IPS-20b (cell line): ENCODE results near the gene EDN2.

Experiments
- H3K27ac ChIP-seq: one replicate; pipeline ENCODE4 v1.5.1; 2013; ENCODE audit warnings: low read length
- H3K27me3 ChIP-seq: 2 replicates; pipeline ENCODE4 v1.6.1; 2013; ENCODE audit warnings: mild to moderate bottlenecking, low read length, inconsistent platforms; ENCODE audit not compliant: insufficient read depth
- H3K36me3 ChIP-seq: 2 replicates; pipeline ENCODE4 v1.6.1; 2013; ENCODE audit warnings: low read depth, mild to moderate bottlenecking, inconsistent platforms, low read length, moderate library complexity; ENCODE audit not compliant: insufficient read depth
- H3K4me1 ChIP-seq: 2 replicates; pipeline ENCODE4 v1.6.1; 2013; ENCODE audit warnings: mild to moderate bottlenecking, control low read depth, inconsistent platforms, low read length, moderate library complexity; ENCODE audit not compliant: insufficient read depth
- H3K4me3 ChIP-seq: 2 replicates; pipeline ENCODE4 v1.5.1; 2013; ENCODE audit warnings: mild to moderate bottlenecking, low read length, inconsistent platforms
- H3K9ac ChIP-seq: 2 replicates; pipeline ENCODE4 v1.6.1; 2013; ENCODE audit warnings: low read depth, mild to moderate bottlenecking, inconsistent platforms, low read length, moderate library complexity
- H3K9me3 ChIP-seq: 2 replicates; pipeline ENCODE4 v1.6.1; 2013; ENCODE audit warnings: mild to moderate bottlenecking, low read depth, low read length, inconsistent platforms; ENCODE audit not compliant: insufficient read depth

EDN2 gene

GRCh38 chr1:41504114-41505035 lies 19.9 kb upstream of the EDN2 start:
- no peaks in the 10 kb centered on the region for H3K9me3 ChIP-seq
- no peak overlapping the region for H3K27ac ChIP-seq
- no peaks in the 10 kb centered on the region for H3K36me3 ChIP-seq
- H3K9ac ChIP-seq: no peak overlapping the region
- H3K27me3 ChIP-seq: no peaks in the 10 kb centered on the region
- no peaks in the 10 kb centered on the region for H3K4me1 ChIP-seq
- H3K4me3 ChIP-seq: no peak overlapping the region

- H3K4me1 ChIP-seq: no peaks in the 10 kb centered on the region
- no peaks in the 10 kb centered on the region for H3K27me3 ChIP-seq
- no peaks in the 10 kb centered on the region for H3K9me3 ChIP-seq
- H3K27ac ChIP-seq: no peak overlapping the region
- no peaks in the 10 kb centered on the region for H3K36me3 ChIP-seq
- H3K9ac ChIP-seq: no peak overlapping the region
- no peak overlapping the region for H3K4me3 ChIP-seq
Observed at GRCh38 chr1:41503538-41504113, 19.1 kb upstream of the EDN2 start.

- H3K27ac ChIP-seq: no peak overlapping the region
Observed at GRCh38 chr1:41502912-41503311, 18.4 kb upstream of the EDN2 start.

GRCh38 chr1:41501581-41501980 lies 17.1 kb upstream of the EDN2 start:
- Histone ChIP-seq H3K9ac (no peak overlapping the region), H3K27ac (no peak overlapping the region), H3K27me3 (peaks cover 8% of the 10 kb centered on the region), H3K4me1 (peaks cover 8% of the 10 kb centered on the region), H3K36me3 (no peaks in the 10 kb centered on the region), H3K4me3 (no peak overlapping the region), H3K9me3 (no peaks in the 10 kb centered on the region)

More at GRCh38 chr1:41502912-41503311, 18.4 kb upstream of the EDN2 start:
- no peaks in the 10 kb centered on the region for H3K27me3 ChIP-seq
- H3K4me3 ChIP-seq: no peak overlapping the region
- H3K36me3 ChIP-seq: no peaks in the 10 kb centered on the region
- H3K9ac ChIP-seq: no peak overlapping the region
- H3K9me3 ChIP-seq: no peaks in the 10 kb centered on the region
- H3K4me1 ChIP-seq: no peaks in the 10 kb centered on the region

- Histone ChIP-seq H3K4me1 (peaks cover 9% of the 10 kb centered on the region), H3K9ac (no peak overlapping the region), H3K4me3 (no peak overlapping the region), H3K27ac (no peak overlapping the region), H3K9me3 (no peaks in the 10 kb centered on the region), H3K36me3 (no peaks in the 10 kb centered on the region), H3K27me3 (peaks cover 10% of the 10 kb centered on the region)
Observed at GRCh38 chr1:41500781-41501518, 16.5 kb upstream of the EDN2 start.

DNA sequence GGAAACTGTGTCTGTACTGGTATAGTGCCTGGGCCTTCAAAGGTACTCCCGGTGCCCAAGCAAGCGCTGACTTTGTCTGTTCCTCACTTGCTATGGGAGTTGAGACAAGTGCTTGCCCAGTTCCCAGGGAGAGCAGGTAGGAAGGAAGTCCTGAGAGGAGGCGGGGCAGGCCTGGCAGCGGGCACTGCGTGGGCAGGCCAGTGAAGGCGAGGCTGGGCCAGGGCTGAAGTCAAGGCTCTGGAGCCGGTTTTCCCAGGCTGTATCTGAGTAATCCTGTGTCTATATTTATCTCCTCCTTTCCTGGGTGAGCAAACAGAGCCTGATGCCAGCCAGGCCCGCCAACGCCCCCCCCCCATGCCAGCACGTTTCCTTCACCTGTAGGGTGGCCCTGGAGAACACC lies 15.9 kb upstream of the EDN2 start:
- Histone ChIP-seq H3K27me3 (peaks cover 16% of the 10 kb centered on the region), H3K36me3 (no peaks in the 10 kb centered on the region), H3K27ac (no peak overlapping the region), H3K4me1 (peaks cover 13% of the 10 kb centered on the region), H3K4me3 (no peak overlapping the region), H3K9me3 (no peaks in the 10 kb centered on the region), H3K9ac (no peak overlapping the region)

DNA sequence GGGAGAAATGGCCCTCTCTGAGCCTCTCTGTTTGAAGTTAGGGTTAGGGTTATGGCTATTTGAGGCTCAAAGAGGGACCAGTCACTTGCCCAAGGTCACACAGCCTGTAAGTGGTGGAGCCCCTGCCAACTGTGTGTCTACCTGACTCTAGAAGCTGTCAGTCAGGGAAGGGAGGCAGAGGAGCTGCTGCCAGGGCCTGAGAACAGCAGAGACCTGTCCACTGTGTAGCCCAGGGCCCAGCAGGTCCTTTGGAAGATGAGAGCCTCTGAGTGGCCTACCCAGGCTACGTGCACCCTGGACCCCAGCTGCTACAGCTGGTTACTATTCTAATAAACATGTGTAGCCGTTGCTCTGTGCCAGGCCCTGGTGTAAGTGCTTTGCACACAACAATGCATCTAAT lies 15.1 kb upstream of the EDN2 start:
- no peak overlapping the region for H3K4me3 ChIP-seq
- no peaks in the 10 kb centered on the region for H3K36me3 ChIP-seq
- H3K27me3 ChIP-seq: peaks cover 19% of the 10 kb centered on the region
- peaks cover 17% of the 10 kb centered on the region for H3K4me1 ChIP-seq
- no peaks in the 10 kb centered on the region for H3K9me3 ChIP-seq
- no peak overlapping the region for H3K9ac ChIP-seq
- no peak overlapping the region for H3K27ac ChIP-seq

- Histone ChIP-seq H3K4me3 (no peak overlapping the region), H3K9ac (no peak overlapping the region), H3K4me1 (peaks cover 17% of the 10 kb centered on the region), H3K27me3 (peaks cover 19% of the 10 kb centered on the region), H3K9me3 (no peaks in the 10 kb centered on the region), H3K36me3 (no peaks in the 10 kb centered on the region), H3K27ac (no peak overlapping the region)
Observed at GRCh38 chr1:41498804-41499203, 14.3 kb upstream of the EDN2 start.

- no peaks in the 10 kb centered on the region for H3K36me3 ChIP-seq
- no peak overlapping the region for H3K9ac ChIP-seq
- H3K4me3 ChIP-seq: no peak overlapping the region
- peaks cover 19% of the 10 kb centered on the region for H3K27me3 ChIP-seq
- no peak overlapping the region for H3K27ac ChIP-seq
- no peaks in the 10 kb centered on the region for H3K9me3 ChIP-seq
- H3K4me1 ChIP-seq: peaks cover 17% of the 10 kb centered on the region
Observed at GRCh38 chr1:41498391-41498790, 13.9 kb upstream of the EDN2 start.

DNA sequence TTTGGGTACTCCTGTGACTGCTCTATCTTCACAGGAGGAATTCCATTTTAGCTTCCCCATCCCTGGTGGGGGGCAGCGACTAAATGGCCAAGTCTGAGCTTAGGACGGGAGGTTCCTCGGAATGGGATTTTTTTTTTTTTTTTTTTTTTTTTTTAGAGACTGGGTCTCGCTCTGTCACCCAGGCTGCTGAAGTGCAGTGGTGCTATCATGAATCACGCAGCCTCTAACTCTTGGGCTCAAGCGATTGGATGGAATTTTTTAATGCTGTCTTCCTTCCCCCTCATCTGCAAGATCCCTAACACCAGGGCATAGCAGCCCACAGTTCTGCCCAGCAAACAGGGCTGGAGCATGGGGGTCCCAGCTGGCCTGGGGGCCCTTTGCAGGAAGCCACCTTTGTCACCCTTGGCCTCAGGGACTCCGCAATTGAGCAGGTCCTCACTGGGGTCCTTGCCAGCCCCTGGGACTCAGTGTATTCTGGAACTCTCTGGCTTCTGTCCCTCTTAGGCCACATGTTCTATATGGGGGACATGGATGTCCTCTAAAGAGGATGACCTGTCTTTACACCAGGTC lies 13.1 kb upstream of the EDN2 start:
- Histone ChIP-seq H3K4me1 (peaks cover 17% of the 10 kb centered on the region), H3K4me3 (no peak overlapping the region), H3K27ac (no peak overlapping the region), H3K27me3 (peaks cover 19% of the 10 kb centered on the region), H3K9me3 (no peaks in the 10 kb centered on the region), H3K9ac (no peak overlapping the region), H3K36me3 (no peaks in the 10 kb centered on the region)

DNA sequence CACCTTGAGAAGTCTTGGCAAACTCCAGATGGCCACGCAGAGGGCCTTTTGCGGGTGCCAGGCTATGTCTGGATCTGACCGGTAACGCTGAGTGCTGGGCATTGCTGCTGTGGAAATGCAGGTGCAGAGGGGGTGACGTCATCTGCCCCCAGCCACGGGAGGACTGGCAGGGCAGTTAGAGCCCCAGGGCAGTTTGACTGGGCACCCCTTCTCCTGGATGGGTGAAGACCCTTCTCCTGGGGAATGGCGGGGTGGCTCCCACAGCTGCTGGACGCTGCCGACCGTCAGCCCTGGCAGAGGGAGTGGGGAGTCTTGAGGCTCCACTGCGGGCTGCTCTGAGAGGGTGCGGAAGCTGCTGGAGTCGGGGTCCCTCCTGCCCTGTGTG lies 12.6 kb upstream of the EDN2 start:
- no peaks in the 10 kb centered on the region for H3K9me3 ChIP-seq
- H3K27me3 ChIP-seq: peaks cover 19% of the 10 kb centered on the region
- H3K9ac ChIP-seq: peak overlapping the region; percentile 76; the same call in 1 of the 2 replicates
- H3K27ac ChIP-seq: no peak overlapping the region
- peaks cover 17% of the 10 kb centered on the region for H3K4me1 ChIP-seq
- no peak overlapping the region for H3K4me3 ChIP-seq
- no peaks in the 10 kb centered on the region for H3K36me3 ChIP-seq
